Fibroblast of peridontal ligament (primary cell): ENCODE measurements around the gene SMG6.
"Not testable (repeated sequence)": the region's sequence is repeated elsewhere in the genome, so short reads cannot be mapped to it uniquely, and the experiment has no call there.

ENCODE experiments used
- DNase-seq: peaks from one replicate; pipeline ENCODE4 v3.0.0-alpha.2; 2010; ENCODE audit errors: extremely low read depth

SMG6 gene

GRCh38 chr17:2202996-2203575 lies 100.5 kb downstream of the SMG6 start:
- no peak for DNase-seq

- no peak for DNase-seq
Observed at GRCh38 chr17:2202302-2202995, 101.1 kb downstream of the SMG6 start.

- not testable (repeated sequence) for DNase-seq
Observed at GRCh38 chr17:2199386-2199785, 104.2 kb downstream of the SMG6 start.

GRCh38 chr17:2198927-2199326 lies 104.7 kb downstream of the SMG6 start:
- peak; percentile 67 for DNase-seq

DNA sequence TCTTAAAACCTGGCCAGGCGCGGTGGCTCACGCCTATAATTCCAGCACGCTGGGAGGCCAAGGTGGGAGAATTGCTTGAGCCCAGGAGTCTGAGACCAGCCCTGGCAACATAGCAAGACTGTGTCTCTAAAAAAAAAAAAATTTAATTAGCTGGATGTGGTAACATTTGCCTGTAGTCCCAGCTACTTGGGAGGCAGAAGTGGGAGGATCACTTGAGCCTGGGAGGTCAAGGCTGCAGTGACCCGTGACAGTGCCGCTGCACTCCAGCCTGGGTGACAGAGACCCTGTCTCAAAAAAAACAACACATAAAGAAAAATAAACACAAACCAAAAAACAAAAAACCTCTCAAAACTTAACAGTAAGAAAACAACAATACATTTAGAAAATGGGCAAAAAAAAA lies 106.3 kb downstream of the SMG6 start:
- DNase-seq, result no peak

- DNase-seq, result no peak
Observed at GRCh38 chr17:2195729-2196128, 107.9 kb downstream of the SMG6 start.

DNA sequence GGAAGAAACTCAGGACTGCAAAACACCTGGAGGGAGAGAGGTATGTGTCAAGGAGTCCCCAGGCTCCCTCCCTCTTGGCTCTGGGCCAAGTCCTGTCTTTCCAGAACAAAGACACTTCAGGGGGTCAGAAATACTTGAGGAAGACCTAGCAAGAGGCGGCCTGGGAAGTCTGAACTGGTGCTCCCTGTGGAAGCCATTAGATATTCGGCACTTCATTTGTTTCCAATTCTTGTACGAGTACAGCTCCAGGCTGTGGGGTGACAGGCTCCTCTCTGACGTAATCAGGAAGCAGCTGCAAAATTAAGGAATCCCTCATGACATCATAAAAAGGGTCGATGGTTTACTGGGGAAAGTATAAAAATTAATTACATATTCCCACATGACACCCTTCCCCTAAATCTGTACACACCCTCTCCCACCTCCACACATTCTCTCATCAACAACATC lies 108.7 kb downstream of the SMG6 start:
- DNase-seq, result no peak

DNA sequence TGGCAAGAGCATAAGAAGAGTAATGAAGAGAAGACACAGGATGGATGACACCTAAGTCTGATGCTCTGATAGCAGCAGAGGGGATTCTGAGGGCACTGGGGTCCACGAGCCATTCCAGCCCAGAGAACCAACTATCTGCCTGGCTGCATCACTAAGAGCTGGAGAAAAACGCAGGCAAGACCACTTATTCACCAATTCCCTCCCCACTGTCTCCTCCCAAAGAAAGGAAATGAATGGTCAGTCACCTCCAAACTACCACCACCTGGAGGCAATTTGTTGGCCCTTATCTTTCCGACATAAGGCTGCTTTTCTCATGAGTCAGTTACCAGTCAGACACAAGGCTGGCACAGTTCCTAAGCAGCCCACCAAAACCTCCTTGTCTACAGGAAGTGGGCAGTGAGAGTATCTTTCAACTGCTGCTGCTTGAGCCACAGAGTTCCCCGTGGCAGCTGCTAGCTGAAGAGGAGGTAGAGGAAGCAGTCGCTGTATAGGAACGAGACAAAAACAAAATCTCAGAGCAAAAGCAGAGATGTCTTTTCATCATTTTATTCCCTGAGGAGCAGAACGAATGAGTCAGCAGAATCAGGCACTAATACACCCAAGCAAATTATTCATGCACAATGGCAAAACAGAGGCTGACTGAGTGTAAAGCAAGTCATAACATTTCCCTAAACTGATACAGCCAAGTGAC lies 111.1 kb downstream of the SMG6 start:
- peak; percentile 81 for DNase-seq

DNA sequence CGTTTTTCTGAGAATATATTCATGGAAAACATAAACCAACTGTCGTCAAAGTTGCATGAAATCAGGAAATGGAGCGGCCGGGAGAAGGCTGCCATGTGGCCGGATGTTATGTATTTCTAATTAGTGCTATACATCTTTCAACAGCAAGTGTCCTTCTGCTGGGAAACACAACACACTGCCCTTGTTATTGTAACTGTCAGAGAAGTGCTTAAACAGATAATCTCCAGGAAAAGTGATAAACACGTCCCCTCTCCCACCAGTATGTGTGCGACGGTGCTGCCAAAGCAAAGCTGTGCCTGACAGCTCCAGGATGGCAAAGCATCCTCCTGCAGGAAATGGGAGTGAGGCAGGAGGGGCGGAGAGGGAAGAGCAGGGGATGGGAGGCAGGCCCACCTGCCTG lies 111.8 kb downstream of the SMG6 start:
- DNase-seq, result no peak

GRCh38 chr17:2191227-2191626 lies 112.4 kb downstream of the SMG6 start:
- no peak for DNase-seq

GRCh38 chr17:2190014-2190413 lies 113.6 kb downstream of the SMG6 start:
- DNase-seq, result no peak

GRCh38 chr17:2188971-2189630 lies 114.5 kb downstream of the SMG6 start:
- no peak for DNase-seq

DNA sequence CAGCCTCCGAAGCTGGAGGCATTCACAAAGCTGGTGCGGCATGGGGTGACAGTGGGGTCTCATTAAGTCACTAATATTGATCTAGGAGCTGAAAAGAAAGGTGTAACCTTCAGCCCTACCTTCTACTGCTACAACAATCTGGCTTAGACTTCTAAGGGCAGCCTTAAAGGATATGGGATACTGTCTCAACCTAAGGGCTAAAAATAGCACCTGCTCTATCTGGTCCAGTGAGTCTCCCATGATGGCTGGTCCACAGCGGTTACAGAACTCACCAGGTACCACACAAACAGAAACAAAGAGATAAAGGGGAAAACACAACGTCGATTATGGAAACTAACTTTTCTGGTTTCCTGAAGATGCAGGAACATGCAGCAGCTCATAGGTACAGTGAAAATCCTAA lies 115.8 kb downstream of the SMG6 start:
- no peak for DNase-seq

DNA sequence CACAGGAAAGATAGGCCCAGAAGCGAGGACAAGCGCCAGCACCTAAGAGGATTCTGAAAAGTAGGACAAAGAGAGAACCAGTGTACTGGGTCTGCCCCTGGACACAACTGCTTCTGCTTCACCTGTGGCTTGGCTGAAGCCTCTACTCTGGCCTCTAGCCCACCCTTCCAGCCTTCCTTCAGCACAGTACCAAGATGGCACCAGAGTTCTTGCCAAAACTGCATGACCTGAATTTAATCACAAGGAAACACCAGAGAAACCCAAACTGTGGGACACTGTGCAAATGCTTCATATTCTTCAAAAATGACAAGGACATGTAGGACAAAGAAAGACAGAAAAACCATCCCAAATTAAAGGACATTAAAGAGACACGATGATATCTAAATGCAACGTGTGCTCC lies 116.6 kb downstream of the SMG6 start:
- DNase-seq, result no peak

DNA sequence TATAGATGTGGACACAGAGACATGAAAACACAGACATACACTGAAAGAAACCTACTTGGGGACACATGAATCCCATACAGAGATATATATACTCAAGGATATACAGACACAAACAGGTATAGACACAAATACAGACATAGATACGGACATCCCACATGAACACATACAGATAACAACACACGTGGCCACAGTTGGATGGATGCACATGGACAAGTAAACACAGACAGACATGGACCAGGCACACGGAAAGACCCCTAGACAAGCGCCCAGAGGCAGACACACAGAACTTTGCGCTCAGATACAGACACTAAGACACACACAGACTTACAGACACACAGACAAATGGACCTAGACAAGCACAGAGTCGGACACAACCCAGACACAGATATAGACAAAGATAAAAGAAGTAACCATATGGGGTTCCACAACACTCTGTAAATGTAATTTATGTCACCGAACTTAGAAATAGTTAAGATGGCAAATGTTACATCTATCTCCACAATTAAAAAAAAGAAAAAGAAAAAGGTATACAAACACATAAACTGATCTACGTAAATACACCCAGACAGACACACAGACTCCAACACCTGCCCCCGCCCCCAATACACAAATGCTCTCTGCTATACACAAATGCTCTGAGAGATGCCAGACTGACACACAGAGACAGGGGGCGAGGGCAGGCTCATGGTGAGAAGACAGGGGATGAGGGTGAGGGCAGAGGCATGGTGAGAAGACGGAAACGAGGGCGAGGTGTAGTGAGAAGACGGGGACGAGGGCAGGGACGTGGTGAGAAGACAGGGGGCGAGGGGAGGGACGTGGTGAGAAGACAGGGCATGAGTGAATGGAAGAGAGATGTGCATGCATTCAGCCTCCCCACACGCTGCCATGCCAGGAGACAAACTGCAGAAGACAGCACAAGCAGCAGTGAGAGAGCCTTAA lies 118.3 kb downstream of the SMG6 start:
- DNase-seq, result no peak

GRCh38 chr17:2183346-2183745 lies 120.2 kb downstream of the SMG6 start:
- peak; percentile 66 for DNase-seq

GRCh38 chr17:2181897-2182448 lies 121.6 kb downstream of the SMG6 start:
- DNase-seq, result no peak

- DNase-seq, result peak; percentile 96
Observed at GRCh38 chr17:2181206-2181896, 122.2 kb downstream of the SMG6 start.

DNA sequence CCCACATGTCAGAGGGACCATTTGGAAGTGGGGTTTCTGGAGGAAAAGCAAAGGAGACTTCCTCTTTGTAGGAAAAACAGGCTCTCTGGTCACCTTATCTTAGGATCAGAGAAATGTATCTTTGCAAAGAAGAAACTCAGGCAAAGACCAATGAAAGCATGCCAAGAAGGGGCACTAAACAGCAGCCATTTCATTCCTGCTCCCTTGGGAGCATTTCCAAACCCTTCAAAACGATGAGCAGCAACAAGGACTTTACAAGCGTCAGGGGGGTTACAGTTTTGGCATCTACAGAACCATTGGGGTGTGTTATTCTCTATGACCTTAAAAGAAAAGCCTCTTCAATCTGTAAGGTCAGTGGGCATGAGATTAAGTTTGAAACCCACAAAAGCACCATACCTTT lies 122.8 kb downstream of the SMG6 start:
- no peak for DNase-seq

DNA sequence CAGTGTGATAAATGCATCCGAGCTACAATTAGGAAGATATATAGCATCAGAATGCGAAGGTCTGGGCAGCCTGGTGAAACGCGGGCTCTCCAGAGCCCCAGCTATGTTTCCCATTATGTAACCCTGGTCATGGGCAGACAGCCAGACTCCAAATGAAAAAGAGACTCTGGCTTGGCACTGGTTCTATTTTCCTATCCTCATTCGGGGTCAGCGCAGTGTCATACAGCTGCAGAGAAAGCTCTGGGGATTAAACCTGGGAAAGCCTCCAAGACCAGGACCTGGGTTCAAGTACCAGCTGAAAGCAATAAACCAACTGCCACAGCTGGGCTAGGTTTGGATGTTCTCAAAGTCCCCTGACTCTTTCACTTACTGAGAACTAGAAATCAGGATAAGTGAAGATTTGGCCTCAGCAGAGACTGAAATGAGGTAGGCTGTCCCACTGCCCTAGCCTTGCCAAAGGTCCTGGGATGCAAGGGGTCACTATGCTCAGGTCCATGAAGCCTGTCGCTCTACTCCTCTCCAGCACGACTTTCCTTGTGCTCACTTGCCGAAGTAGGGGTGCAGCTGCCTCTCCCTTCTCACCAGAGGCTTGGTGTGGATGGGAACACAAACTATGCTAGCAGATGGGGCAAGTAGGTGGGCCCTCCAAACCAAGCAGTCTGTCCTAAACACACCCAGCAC lies 123.8 kb downstream of the SMG6 start:
- DNase-seq, result peak; percentile 100
